Left hindlimb (tissue), 1 donor: ENCODE data around the gene HPCAL1.
"Not testable (repeated sequence)": the region's sequence is repeated elsewhere in the genome, so short reads cannot be mapped to it uniquely, and the experiment has no call there.

ENCODE experiments used
- DNase-seq: peaks from one replicate; pipeline ENCODE4 v3.0.0-alpha.2; 2018

Gene HPCAL1

GRCh38 chr2:10285191-10285555 is 17.5 kb upstream of the HPCAL1 start:
- DNase-seq = no peak

GRCh38 chr2:10285556-10286198 is 17.0 kb upstream of the HPCAL1 start:
- peak; percentile 78 for DNase-seq

- no peak for DNase-seq
Observed at GRCh38 chr2:10286216-10287037, 16.3 kb upstream of the HPCAL1 start.

GRCh38 chr2:10287761-10288160 is 14.9 kb upstream of the HPCAL1 start:
- no peak for DNase-seq

- no peak for DNase-seq
Observed at GRCh38 chr2:10288606-10289005, 14.1 kb upstream of the HPCAL1 start.

GRCh38 chr2:10289352-10289751 is 13.4 kb upstream of the HPCAL1 start:
- DNase-seq = no peak

- no peak for DNase-seq
Observed at GRCh38 chr2:10289891-10290290, 12.8 kb upstream of the HPCAL1 start.

GRCh38 chr2:10291376-10291775 is 11.3 kb upstream of the HPCAL1 start:
- not testable (repeated sequence) for DNase-seq

- DNase-seq = no peak
Observed at GRCh38 chr2:10292033-10292432, 10.7 kb upstream of the HPCAL1 start.

GRCh38 chr2:10293603-10294002 is 9.1 kb upstream of the HPCAL1 start:
- DNase-seq = no peak

- DNase-seq = no peak
Observed at GRCh38 chr2:10294077-10294476, 8.6 kb upstream of the HPCAL1 start.

GRCh38 chr2:10295649-10296048 is 7.1 kb upstream of the HPCAL1 start:
- DNase-seq = not testable (repeated sequence)

GRCh38 chr2:10296142-10296541 is 6.6 kb upstream of the HPCAL1 start:
- DNase-seq = no peak

- no peak for DNase-seq
Observed at GRCh38 chr2:10297191-10297830, 5.4 kb upstream of the HPCAL1 start.

- no peak for DNase-seq
Observed at GRCh38 chr2:10297959-10298531, 4.7 kb upstream of the HPCAL1 start.

- not testable (repeated sequence) for DNase-seq
Observed at GRCh38 chr2:10298777-10299176, 3.9 kb upstream of the HPCAL1 start.

- no peak for DNase-seq
Observed at GRCh38 chr2:10300328-10300920, 2.3 kb upstream of the HPCAL1 start.

GRCh38 chr2:10300997-10301940 is 1.4 kb upstream of the HPCAL1 start:
- DNase-seq = no peak

GRCh38 chr2:10301941-10302478 is 694 bp upstream of the HPCAL1 start:
- DNase-seq = no peak

GRCh38 chr2:10303181-10303693 is 533 bp downstream of the HPCAL1 start:
- DNase-seq = peak; percentile 45

GRCh38 chr2:10303694-10304378 is 1.1 kb downstream of the HPCAL1 start:
- peak; percentile 48 for DNase-seq
